HG02588 (cell line): Measurements from ENCODE around the gene PLCB2.

ENCODE experiments used
- ATAC-seq: cut with Tn5 transposase; IDR thresholded peaks from one replicate; pipeline ENCODE4 v1.9.1; 2021; ENCODE audit warnings: mild to moderate bottlenecking, moderate library complexity; ENCODE audit not compliant: unreplicated experiment

PLCB2 gene

GRCh38 chr15:40252141-40252437 is 55.6 kb downstream of the PLCB2 start:
- ATAC-seq = no peak

GRCh38 chr15:40251486-40252140 is 56.1 kb downstream of the PLCB2 start:
- no peak for ATAC-seq

GRCh38 chr15:40250771-40251483 is 56.8 kb downstream of the PLCB2 start:
- no peak for ATAC-seq

GRCh38 chr15:40250304-40250656 is 57.5 kb downstream of the PLCB2 start:
- no peak for ATAC-seq

- no peak for ATAC-seq
These were observed 58.0 kb downstream of the PLCB2 start for GRCh38 chr15:40249477-40250303.

GRCh38 chr15:40248006-40248783 is 59.5 kb downstream of the PLCB2 start:
- no peak for ATAC-seq

GRCh38 chr15:40247406-40247971 is 60.2 kb downstream of the PLCB2 start:
- ATAC-seq = no peak

GRCh38 chr15:40246496-40247280 is 61.0 kb downstream of the PLCB2 start:
- ATAC-seq = no peak

GRCh38 chr15:40245666-40246450 is 61.9 kb downstream of the PLCB2 start:
- no peak for ATAC-seq

- no peak for ATAC-seq
These were observed 62.7 kb downstream of the PLCB2 start for GRCh38 chr15:40244961-40245523.

- ATAC-seq = no peak
These were observed 64.5 kb downstream of the PLCB2 start for GRCh38 chr15:40243126-40243810.

GRCh38 chr15:40242601-40243000 is 65.1 kb downstream of the PLCB2 start:
- ATAC-seq = no peak

- no peak for ATAC-seq
These were observed 65.5 kb downstream of the PLCB2 start for GRCh38 chr15:40242213-40242599.

- ATAC-seq = no peak
These were observed 66.2 kb downstream of the PLCB2 start for GRCh38 chr15:40241269-40242212.

GRCh38 chr15:40240619-40241221 is 67.0 kb downstream of the PLCB2 start:
- no peak for ATAC-seq

- ATAC-seq = no peak
These were observed 67.8 kb downstream of the PLCB2 start for GRCh38 chr15:40239693-40240618.
